ENCODE results near the gene PEX7.

PEX7 gene

GRCh38 chr6:136961848-136962247 lies 139.5 kb downstream of the PEX7 start:
- H3K36me3 ChIP-seq (ENCODE audit: control insufficient read depth, insufficient read depth, low read length) = no peaks in the 10 kb centered on the region

DNA sequence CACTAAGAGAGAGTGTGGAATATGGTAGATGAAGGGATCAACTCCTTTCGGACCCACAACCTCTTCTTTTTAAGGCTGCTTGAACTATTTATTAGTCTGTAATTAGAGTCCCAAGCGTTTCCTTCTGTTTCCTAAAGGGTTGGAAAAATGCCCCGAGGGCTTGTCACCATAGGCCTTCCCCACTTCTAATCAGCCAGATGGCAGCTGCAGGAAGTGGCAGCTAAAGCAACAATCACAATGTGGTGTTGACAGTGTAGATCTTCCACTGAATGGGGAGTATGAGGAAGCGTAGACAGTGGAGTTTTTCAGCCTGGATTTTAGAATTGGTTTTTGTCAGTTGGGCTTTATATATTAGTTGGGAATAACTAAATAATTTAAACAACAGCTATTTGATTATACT lies 140.3 kb downstream of the PEX7 start:
- no peak overlapping the region for H3K4me3 ChIP-seq (replicated peaks; ENCODE audit: low read depth, low read length)
- TF ChIP-seq, protein P1, sequence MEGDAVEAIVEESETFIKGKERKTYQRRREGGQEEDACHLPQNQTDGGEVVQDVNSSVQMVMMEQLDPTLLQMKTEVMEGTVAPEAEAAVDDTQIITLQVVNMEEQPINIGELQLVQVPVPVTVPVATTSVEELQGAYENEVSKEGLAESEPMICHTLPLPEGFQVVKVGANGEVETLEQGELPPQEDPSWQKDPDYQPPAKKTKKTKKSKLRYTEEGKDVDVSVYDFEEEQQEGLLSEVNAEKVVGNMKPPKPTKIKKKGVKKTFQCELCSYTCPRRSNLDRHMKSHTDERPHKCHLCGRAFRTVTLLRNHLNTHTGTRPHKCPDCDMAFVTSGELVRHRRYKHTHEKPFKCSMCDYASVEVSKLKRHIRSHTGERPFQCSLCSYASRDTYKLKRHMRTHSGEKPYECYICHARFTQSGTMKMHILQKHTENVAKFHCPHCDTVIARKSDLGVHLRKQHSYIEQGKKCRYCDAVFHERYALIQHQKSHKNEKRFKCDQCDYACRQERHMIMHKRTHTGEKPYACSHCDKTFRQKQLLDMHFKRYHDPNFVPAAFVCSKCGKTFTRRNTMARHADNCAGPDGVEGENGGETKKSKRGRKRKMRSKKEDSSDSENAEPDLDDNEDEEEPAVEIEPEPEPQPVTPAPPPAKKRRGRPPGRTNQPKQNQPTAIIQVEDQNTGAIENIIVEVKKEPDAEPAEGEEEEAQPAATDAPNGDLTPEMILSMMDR (IDR thresholded peaks at IDR 0.05; ENCODE audit: insufficient read depth, low read length, poor library complexity, severe bottlenecking) = no peak
- DNase-seq (ENCODE audit: extremely low read depth, insufficient read length) = no peak
- no peaks in the 10 kb centered on the region for H3K36me3 ChIP-seq (ENCODE audit: control insufficient read depth, insufficient read depth, low read length)
- H3K27me3 ChIP-seq (replicated peaks; ENCODE audit: control insufficient read depth, insufficient read depth, low read length) = no peaks in the 10 kb centered on the region

More at GRCh38 chr6:136961848-136962247, 139.5 kb downstream of the PEX7 start:
- no peak for DNase-seq (ENCODE audit: extremely low read depth, insufficient read length)
- no peaks in the 10 kb centered on the region for H3K27me3 ChIP-seq (replicated peaks; ENCODE audit: control insufficient read depth, insufficient read depth, low read length)
- TF ChIP-seq, protein P1 (IDR thresholded peaks at IDR 0.05; ENCODE audit: insufficient read depth, low read length, poor library complexity, severe bottlenecking) = no peak
- no peak overlapping the region for H3K4me3 ChIP-seq (replicated peaks; ENCODE audit: low read depth, low read length)

DNA sequence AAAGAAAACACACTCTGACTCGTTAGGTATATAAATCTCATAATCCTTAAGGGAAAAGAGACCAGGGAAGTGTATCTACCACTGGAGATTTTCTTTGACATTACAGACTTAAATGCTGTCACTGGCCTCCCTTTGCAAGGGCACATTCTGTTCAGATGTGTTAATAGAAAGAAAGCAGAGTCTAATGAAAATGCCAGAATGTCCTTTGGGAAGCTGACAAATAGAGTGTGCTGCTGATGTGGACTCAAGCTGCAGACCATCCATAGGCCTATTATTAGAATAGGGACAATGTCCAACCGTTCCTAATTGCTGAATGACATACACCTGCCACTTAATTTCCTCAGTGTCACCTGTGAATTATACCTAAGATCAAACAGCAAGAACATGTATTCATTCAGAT lies 140.9 kb downstream of the PEX7 start:
- Histone ChIP-seq H3K27me3 (replicated peaks; ENCODE audit: control insufficient read depth, insufficient read depth, low read length) (no peaks in the 10 kb centered on the region), H3K36me3 (ENCODE audit: control insufficient read depth, insufficient read depth, low read length) (no peaks in the 10 kb centered on the region), H3K4me3 (replicated peaks; ENCODE audit: low read depth, low read length) (no peak overlapping the region)
- DNase-seq (ENCODE audit: extremely low read depth, insufficient read length) = no peak
- TF ChIP-seq, protein P1 (IDR thresholded peaks at IDR 0.05; ENCODE audit: insufficient read depth, low read length, poor library complexity, severe bottlenecking) = no peak

Data from GM06990 (cell line).